Measurements from ENCODE around the gene CCT6A.
A peak's percentile ranks its signal among the peaks of the same experiment; 100 is the strongest.
"Not testable (repeated sequence)": the region's sequence is repeated elsewhere in the genome, so short reads cannot be mapped to it uniquely, and the experiment has no call there.

The CCT6A gene, protein sequence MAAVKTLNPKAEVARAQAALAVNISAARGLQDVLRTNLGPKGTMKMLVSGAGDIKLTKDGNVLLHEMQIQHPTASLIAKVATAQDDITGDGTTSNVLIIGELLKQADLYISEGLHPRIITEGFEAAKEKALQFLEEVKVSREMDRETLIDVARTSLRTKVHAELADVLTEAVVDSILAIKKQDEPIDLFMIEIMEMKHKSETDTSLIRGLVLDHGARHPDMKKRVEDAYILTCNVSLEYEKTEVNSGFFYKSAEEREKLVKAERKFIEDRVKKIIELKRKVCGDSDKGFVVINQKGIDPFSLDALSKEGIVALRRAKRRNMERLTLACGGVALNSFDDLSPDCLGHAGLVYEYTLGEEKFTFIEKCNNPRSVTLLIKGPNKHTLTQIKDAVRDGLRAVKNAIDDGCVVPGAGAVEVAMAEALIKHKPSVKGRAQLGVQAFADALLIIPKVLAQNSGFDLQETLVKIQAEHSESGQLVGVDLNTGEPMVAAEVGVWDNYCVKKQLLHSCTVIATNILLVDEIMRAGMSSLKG

DNA sequence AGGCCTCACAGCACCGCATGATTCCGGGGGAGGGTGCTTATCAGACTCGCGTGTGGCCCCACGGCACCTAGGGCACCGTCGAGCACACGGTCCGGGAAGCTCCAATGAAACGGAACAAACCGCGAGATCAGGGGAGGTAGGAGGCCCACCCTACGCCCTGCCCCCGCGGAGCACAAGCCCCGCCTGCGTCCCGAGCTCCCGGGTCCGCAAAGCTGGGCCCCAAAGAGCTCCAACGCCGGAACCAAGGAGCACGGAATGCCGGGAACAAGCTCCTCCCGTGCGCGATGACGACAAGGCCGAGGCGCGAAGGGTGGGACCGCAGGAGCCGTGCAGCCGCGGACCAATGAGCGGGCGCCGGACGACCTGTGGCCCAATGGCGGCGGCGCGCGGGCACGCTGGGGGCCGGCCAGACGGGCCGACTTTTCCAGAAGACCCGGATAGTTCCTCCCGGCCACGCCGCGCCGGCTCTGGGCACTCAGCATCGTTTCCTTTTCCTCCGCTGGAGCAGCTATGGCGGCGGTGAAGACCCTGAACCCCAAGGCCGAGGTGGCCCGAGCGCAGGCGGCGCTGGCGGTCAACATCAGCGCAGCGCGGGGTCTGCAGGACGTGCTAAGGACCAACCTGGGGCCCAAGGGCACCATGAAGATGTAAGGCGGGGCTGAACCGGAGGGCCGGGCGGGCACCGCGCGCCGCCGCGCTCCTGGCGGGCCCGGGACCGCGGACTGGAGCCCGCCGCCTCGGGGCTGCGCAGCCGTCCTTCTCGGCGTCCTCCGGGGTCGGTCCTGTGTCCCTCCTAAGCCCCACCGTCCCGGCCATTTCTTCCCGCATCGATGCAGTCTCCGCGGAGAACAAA is at the start of gene CCT6A, which contains the start of gene PSPH:
CCT6A (plus strand) TSS at position 427 of the 853 bp plus-strand sequence; CDS start at position 511, 84 bp downstream.
PSPH (minus strand) TSS at position 106 of the 853 bp plus-strand sequence. CDS start 30,232 bp downstream, outside the sequence.
- H3K9me3 ChIP-seq (ENCODE audit: low read length) = no peaks in the 10 kb centered on the region
- no peaks in the 10 kb centered on the region for H3K27me3 ChIP-seq (ENCODE audit: insufficient read depth, low read length)
- peaks cover 27% of the 10 kb centered on the region for H3K4me1 ChIP-seq (ENCODE audit: insufficient read depth, low read length)
- H3K36me3 ChIP-seq (ENCODE audit: insufficient read depth, low read length) = peaks cover 37% of the 10 kb centered on the region
- H2AFZ ChIP-seq (ENCODE audit: low read depth, low read length) = peak within 1 kb of the TSS; percentile 50
- H3K4me3 ChIP-seq (ENCODE audit: low read length) = peak within 1 kb of the TSS; percentile 71

DNA sequence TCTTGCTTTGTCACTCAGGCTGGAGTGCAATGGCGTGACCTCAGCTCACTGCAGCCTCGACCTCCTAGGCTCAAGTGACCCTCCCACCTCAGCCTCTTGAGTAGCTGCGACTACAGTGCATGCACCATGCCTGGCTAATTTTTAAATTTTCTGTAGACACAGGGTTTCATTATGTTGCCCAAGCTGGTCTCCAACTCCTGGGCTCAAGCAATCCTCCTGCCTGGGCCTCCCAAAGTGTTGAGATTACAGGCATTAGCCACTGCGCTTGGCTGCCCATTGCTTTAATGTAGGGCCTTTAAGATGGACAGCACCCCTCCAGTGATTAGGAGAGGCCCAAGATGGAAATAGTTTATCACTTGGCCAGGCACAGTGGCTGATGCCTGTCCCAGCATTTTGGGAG is 47.8 kb upstream of the CCT6A start:
- Histone ChIP-seq H2AFZ (ENCODE audit: low read depth, low read length) (no peak overlapping the region), H3K36me3 (ENCODE audit: insufficient read depth, low read length) (peaks cover 5% of the 10 kb centered on the region), H3K27me3 (ENCODE audit: insufficient read depth, low read length) (no peaks in the 10 kb centered on the region)

DNA sequence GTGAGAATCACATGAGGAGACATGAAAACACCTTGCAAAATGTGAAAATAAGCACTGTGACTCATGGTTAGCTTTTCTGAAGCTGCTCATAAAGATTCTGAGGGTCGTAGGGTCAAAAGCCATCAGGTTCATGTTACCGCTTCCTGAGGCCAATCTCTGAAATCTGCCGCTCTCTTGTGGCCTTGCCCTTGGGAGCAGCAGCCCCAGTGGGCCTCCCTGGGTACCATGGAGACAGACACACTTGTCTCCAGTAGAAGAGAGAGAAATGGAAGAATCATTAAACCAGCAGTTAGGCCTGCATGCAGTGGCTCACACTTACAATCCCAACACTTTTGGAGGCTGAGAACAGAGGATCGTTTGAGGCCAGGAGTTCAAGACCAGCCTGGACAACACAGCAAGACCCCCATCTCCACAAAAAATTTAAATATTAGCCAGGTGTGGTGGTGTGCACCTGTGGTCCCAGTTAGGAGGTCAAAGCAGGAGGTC is 44.4 kb upstream of the CCT6A start:
- H2AFZ ChIP-seq (ENCODE audit: low read depth, low read length) = no peak overlapping the region
- H3K9me3 ChIP-seq (ENCODE audit: low read length) = no peaks in the 10 kb centered on the region
- H3K27me3 ChIP-seq (ENCODE audit: insufficient read depth, low read length) = no peaks in the 10 kb centered on the region
- no peak overlapping the region for H3K4me3 ChIP-seq (ENCODE audit: low read length)
- peaks cover 14% of the 10 kb centered on the region for H3K36me3 ChIP-seq (ENCODE audit: insufficient read depth, low read length)
- H3K4me1 ChIP-seq (ENCODE audit: insufficient read depth, low read length) = peaks cover 6% of the 10 kb centered on the region

More for the DNA sequence above, 47.8 kb upstream of the CCT6A start:
- Histone ChIP-seq H3K4me1 (ENCODE audit: insufficient read depth, low read length) (peaks cover 6% of the 10 kb centered on the region), H3K9me3 (ENCODE audit: low read length) (no peaks in the 10 kb centered on the region), H3K4me3 (ENCODE audit: low read length) (no peak overlapping the region)

GRCh38 chr7:56007891-56008290 is 43.7 kb upstream of the CCT6A start:
- no peaks in the 10 kb centered on the region for H3K9me3 ChIP-seq (ENCODE audit: low read length)
- H3K4me3 ChIP-seq (ENCODE audit: low read length) = no peak overlapping the region
- no peaks in the 10 kb centered on the region for H3K27me3 ChIP-seq (ENCODE audit: insufficient read depth, low read length)
- H3K4me1 ChIP-seq (ENCODE audit: insufficient read depth, low read length) = peaks cover 6% of the 10 kb centered on the region
- no peak overlapping the region for H2AFZ ChIP-seq (ENCODE audit: low read depth, low read length)
- H3K36me3 ChIP-seq (ENCODE audit: insufficient read depth, low read length) = peaks cover 17% of the 10 kb centered on the region

GRCh38 chr7:56009695-56010094 is 41.9 kb upstream of the CCT6A start:
- Histone ChIP-seq H3K27me3 (ENCODE audit: insufficient read depth, low read length) (no peaks in the 10 kb centered on the region), H2AFZ (ENCODE audit: low read depth, low read length) (no peak overlapping the region), H3K4me1 (ENCODE audit: insufficient read depth, low read length) (peaks cover 6% of the 10 kb centered on the region), H3K9me3 (ENCODE audit: low read length) (no peaks in the 10 kb centered on the region), H3K4me3 (ENCODE audit: low read length) (no peak overlapping the region), H3K36me3 (ENCODE audit: insufficient read depth, low read length) (peaks cover 30% of the 10 kb centered on the region)

- not testable (repeated sequence) for H3K4me1 ChIP-seq (ENCODE audit: insufficient read depth, low read length)
Measured at GRCh38 chr7:56017015-56017414, 34.5 kb upstream of the CCT6A start.

DNA sequence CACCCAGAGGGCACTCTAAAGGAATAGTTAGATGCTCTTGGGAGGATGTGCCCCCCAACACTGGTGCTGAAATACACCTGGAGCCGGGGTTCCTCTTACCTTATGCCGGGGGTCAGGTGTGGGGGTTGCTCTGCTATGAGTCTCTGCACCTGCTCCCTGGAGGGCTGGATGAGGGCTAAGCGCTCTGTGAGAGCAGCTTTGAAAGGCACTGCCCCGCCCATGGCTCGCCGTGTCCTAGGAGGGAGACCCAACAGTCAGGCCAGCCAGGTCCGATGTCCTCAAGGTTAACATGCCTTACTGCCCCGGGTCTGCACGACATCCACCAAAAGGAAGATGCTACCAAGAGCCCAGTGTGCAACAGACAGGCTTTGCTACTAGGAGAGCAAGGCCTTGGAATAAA is 32.1 kb upstream of the CCT6A start:
- peaks cover 37% of the 10 kb centered on the region for H3K36me3 ChIP-seq (ENCODE audit: insufficient read depth, low read length)
- H3K9me3 ChIP-seq (ENCODE audit: low read length) = no peaks in the 10 kb centered on the region
- H3K4me3 ChIP-seq (ENCODE audit: low read length) = no peak overlapping the region
- H3K27me3 ChIP-seq (ENCODE audit: insufficient read depth, low read length) = no peaks in the 10 kb centered on the region
- no peak overlapping the region for H2AFZ ChIP-seq (ENCODE audit: low read depth, low read length)
- H3K4me1 ChIP-seq (ENCODE audit: insufficient read depth, low read length) = no peaks in the 10 kb centered on the region

More at GRCh38 chr7:56017015-56017414, 34.5 kb upstream of the CCT6A start:
- H3K4me3 ChIP-seq (ENCODE audit: low read length); H2AFZ ChIP-seq (ENCODE audit: low read depth, low read length); H3K27me3 ChIP-seq (ENCODE audit: insufficient read depth, low read length); H3K9me3 ChIP-seq (ENCODE audit: low read length): not testable (repeated sequence)
- H3K36me3 ChIP-seq (ENCODE audit: insufficient read depth, low read length) = peaks cover 52% of the 10 kb centered on the region

DNA sequence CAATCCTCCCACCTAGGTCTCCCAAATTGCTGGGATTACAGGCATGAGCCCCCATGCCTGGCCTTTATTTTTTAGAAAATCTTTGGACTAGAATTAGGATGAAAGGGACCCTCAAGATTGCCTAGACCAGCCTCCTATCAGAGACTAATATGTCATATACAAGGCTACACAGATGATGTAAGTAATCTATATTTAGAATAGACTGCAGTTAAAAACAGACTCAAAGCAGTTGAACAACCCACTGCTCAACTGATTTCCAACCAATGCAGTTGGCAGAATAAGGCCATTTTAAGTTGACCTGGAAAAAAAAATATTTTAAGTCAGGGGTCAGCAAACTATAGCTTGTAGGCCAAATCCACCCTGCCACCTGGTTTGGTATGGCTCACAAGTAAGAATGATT is 28.1 kb upstream of the CCT6A start:
- H3K27me3 ChIP-seq (ENCODE audit: insufficient read depth, low read length) = no peaks in the 10 kb centered on the region
- no peaks in the 10 kb centered on the region for H3K9me3 ChIP-seq (ENCODE audit: low read length)
- no peak overlapping the region for H3K4me3 ChIP-seq (ENCODE audit: low read length)
- no peaks in the 10 kb centered on the region for H3K4me1 ChIP-seq (ENCODE audit: insufficient read depth, low read length)
- peaks cover 38% of the 10 kb centered on the region for H3K36me3 ChIP-seq (ENCODE audit: insufficient read depth, low read length)
- no peak overlapping the region for H2AFZ ChIP-seq (ENCODE audit: low read depth, low read length)

- H3K4me3 ChIP-seq (ENCODE audit: low read length) = no peak overlapping the region
- H3K4me1 ChIP-seq (ENCODE audit: insufficient read depth, low read length) = no peaks in the 10 kb centered on the region
- H3K36me3 ChIP-seq (ENCODE audit: insufficient read depth, low read length) = peaks cover 37% of the 10 kb centered on the region
- no peaks in the 10 kb centered on the region for H3K9me3 ChIP-seq (ENCODE audit: low read length)
- H2AFZ ChIP-seq (ENCODE audit: low read depth, low read length) = no peak overlapping the region
- no peaks in the 10 kb centered on the region for H3K27me3 ChIP-seq (ENCODE audit: insufficient read depth, low read length)
Measured at GRCh38 chr7:56026538-56026937, 25.0 kb upstream of the CCT6A start.

DNA sequence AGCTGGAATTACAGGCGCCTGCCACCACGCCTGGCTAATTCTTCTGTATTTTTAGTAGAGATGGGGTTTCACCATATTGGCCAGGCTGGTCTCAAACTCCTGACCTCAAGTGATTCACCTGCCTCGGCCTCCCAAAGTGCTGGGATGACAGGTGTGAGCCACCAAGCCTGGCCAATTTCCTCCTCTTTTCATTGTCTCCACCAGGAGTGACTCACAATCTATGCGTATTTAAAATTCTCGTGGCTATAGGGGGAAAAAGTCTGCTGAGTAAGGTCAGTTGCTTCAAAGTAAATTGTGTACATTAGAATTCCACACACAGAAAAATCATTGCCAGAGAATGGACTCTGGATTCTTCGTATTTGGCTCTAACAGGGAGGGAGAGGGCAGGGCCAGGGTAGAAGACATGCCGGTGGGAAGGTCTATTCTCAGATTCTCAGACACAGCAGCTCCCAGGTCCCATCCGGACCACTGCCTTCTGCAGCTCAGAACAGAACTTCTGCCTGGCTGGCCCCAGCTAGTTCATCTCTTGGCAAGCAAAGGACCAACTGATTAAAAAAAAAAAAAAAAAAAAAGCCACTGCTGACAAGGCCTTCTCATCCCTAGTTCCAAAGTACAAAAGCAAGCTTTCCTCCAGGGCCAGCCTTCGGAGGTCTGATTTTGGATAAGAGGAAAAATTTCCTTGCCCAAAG is 22.5 kb upstream of the CCT6A start:
- Histone ChIP-seq H3K27me3 (ENCODE audit: insufficient read depth, low read length) (no peaks in the 10 kb centered on the region), H2AFZ (ENCODE audit: low read depth, low read length) (no peak overlapping the region), H3K4me3 (ENCODE audit: low read length) (no peak overlapping the region), H3K36me3 (ENCODE audit: insufficient read depth, low read length) (peaks cover 42% of the 10 kb centered on the region), H3K4me1 (ENCODE audit: insufficient read depth, low read length) (no peaks in the 10 kb centered on the region), H3K9me3 (ENCODE audit: low read length) (no peaks in the 10 kb centered on the region)

DNA sequence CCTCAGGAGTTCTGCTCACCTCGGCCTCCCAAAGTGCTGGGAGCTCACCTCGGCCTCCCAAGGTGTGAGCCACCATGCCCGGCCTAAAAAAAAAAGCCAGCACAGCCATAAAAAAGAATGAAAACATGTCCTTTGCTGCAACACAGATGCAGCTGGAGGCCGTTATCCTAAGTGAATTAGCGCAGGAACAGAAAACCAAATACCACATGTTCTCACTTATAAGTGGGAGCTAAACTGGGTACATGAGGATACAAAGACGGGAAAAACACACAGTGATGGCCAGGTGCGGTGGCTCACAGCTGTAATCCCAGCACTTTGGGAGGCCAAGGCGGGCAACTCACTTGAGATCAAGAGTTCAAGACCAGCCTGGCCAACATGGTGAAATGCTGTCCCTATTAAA is 21.2 kb upstream of the CCT6A start:
- Histone ChIP-seq H3K36me3 (ENCODE audit: insufficient read depth, low read length) (peaks cover 42% of the 10 kb centered on the region), H2AFZ (ENCODE audit: low read depth, low read length) (no peak overlapping the region), H3K4me1 (ENCODE audit: insufficient read depth, low read length) (no peaks in the 10 kb centered on the region)

DNA sequence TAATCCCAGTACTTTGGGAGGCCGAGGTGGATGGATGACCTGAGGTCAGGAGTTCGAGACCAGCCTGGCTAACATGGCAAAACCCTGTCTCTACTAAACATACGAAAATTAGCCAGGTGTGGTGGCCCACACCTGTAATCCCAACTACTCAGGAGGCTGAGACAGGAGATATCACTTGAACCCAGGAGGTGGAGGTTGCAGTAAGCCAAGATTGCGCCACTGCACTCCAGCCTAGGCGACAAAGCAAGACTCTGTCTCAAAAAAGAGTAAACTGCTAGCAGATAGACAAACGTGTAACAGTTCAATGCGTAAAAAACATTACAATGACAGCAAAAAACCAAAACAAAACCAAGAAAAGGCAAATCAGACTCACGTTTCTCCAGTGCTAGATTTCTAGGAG is 20.0 kb upstream of the CCT6A start:
- H2AFZ ChIP-seq (ENCODE audit: low read depth, low read length) = not testable (repeated sequence)

More for the DNA sequence above, 21.2 kb upstream of the CCT6A start:
- no peak overlapping the region for H3K4me3 ChIP-seq (ENCODE audit: low read length)
- H3K9me3 ChIP-seq (ENCODE audit: low read length) = no peaks in the 10 kb centered on the region
- H3K27me3 ChIP-seq (ENCODE audit: insufficient read depth, low read length) = no peaks in the 10 kb centered on the region

More for the DNA sequence above, 20.0 kb upstream of the CCT6A start:
- not testable (repeated sequence) for H3K9me3 ChIP-seq (ENCODE audit: low read length); H3K27me3 ChIP-seq (ENCODE audit: insufficient read depth, low read length); H3K4me1 ChIP-seq (ENCODE audit: insufficient read depth, low read length); H3K4me3 ChIP-seq (ENCODE audit: low read length)
- H3K36me3 ChIP-seq (ENCODE audit: insufficient read depth, low read length) = peaks cover 36% of the 10 kb centered on the region

Data from neuron (in vitro differentiated cells).